Activated naive CD8-positive, alpha-beta T cell treated with anti-CD3 and anti-CD28 coated beads, Interleukin-2, amount 50 U/mL, for 16 hours (primary cell): ENCODE data around the gene RPL18A.

Source experiments
- DNase-seq: peaks from one replicate; pipeline ENCODE4 v3.0.0-alpha.2; 2020; ENCODE audit warnings: low read depth, low spot score

Gene RPL18A

DNA sequence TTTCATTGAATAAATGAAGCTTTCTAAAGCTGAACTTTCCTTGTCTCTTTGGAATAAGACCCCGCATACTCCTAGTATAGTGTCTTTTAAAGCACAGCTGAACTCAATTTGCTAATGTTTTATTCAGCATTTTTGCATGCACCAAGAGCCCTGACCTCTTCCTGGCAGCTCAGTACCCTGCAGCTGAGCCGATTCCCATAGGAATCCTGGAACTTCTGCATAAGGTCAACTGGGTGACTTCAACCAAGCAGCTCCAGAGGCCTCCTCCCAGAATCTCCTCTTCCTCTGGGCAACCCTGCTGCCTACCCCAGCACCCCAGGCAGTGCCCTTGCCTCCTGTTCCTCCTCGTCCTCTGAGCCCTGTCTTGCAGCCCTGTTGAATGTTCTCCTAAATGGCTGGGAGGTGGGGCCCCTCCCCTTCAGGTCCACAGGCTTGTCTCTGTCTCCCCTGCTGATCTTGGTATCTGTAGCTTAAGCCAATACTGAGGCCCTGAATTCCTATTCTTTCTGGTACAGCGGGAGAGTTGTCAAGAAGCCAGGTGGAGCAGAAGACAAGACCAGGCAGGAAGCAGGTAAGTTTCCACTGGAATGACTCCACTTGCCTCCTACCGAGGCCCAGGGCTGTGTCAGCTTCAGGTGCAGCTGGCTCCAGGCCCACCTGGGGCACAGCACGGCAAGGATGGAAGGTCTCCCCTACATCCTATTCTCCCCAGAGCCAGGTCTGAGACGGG, 49.5 kb downstream of the RPL18A start:
- DNase-seq = no peak

DNA sequence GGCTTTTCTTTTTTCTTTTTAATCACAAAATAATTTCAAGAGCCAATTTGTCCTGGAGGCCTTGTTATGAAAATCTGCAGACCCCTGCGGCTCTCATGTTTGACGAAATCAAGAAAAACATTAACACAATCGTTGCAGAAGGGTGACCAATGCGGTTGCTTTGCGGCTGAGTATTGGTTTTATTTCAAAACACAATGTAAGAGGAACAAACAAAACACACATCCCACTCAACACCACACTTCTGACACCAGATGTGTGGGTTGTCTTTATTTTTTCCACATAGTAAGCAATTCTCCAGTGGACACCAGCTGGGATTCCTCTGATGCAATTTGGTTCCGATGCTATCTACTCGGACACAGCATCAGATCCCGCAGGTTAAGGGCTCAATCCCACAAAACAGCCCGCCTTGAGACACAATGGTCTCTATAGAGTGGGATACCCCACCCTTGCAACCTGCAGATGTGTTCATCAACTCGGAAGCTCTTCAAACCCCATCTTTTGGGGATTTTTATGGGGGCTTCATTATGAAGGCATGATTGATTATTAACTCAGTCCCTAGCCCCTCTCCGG, 51.2 kb downstream of the RPL18A start:
- no peak for DNase-seq
